Hematopoietic multipotent progenitor cell (in vitro differentiated cells): ENCODE measurements around the gene UBD. TPM values are rescaled to one million over a fixed set of nuclear protein-coding genes. Genes with fewer than 3 reads are reported as not detected.
A peak's percentile ranks its signal among the peaks of the same experiment; 100 is the strongest.

Experiments used
- DNase-seq, 3 donors: peaks; one replicate each; pipeline ENCODE4 v3.0.0-alpha.2; 2011 to 2015; ENCODE audit warnings: low read depth in 2 of 3, low spot score in 2 of 3
- total RNA-seq: library from RNA; depleted of rRNA; stranded (reverse); fragments of >200 nt; gene quantifications from one replicate; pipeline ENCODE4 v1.2.3, GENCODE V29; 2012

The UBD gene
- not detected for total RNA-seq

DNA sequence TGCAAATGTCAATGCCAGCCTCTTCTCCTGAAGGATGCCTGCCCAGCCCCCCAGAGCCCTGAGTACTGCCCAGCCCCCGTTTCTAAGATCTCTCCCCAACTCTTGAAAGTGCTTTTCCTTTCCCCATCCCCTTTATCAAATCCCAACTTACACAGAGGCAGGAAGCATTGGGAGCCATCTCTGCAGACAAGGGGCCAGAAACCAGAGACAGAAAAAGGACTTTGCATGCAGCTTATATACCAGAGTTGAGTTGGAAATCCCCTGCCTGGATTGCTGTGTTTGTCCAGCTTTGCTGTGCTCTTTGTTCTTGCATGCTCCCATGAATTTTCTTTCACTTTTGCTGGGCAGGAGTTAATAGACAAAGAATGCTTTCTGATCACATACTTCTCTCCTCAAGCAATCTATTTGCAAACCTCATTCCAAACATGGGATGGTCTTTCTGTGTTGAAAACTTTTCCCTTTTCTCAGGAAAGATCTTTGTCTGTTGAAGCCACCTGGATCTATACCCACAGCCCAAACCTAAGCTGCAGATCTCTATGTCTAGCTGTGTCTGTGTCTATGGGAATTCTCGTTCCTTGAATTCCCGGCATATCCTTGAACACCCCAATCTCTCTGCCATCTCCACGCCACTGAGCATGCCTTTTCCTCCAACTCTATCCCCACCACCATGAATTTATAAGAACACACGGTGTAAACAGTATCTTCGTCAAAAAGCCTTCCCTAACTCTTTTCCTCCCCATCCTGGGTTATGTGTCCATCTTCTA is at the start of gene UBD:
Gene UBD, minus strand, starts transcription at position 209 of the 764 bp plus-strand sequence. Its CDS starts 31 bp downstream, at position 178.
- no peak for DNase-seq

- DNase-seq, result no peak
These were observed 48.6 kb upstream of the UBD start for GRCh38 chr6:29608131-29608530.

GRCh38 chr6:29603930-29604329 is 44.4 kb upstream of the UBD start:
- DNase-seq, result no peak

DNA sequence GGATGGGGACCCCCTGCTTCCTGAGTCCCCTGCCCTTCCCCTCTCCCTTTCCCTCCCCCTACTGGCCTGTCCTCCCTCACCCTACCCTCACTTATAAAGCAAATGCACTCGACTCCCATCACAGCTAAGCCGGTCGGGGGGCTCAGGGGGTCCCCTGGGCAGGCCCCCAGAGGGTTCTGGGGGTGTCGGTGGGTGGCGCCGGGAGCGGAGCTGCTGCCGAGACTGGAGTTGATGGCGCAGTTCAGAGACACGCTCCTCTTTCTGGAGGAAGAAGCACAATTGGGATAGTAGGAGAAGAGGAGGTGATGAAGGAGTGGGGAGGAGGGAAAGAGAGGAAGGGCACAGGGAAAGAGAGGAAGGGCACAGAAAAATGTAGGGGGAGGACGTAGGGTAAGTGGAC is 43.9 kb upstream of the UBD start:
- no peak for DNase-seq

DNA sequence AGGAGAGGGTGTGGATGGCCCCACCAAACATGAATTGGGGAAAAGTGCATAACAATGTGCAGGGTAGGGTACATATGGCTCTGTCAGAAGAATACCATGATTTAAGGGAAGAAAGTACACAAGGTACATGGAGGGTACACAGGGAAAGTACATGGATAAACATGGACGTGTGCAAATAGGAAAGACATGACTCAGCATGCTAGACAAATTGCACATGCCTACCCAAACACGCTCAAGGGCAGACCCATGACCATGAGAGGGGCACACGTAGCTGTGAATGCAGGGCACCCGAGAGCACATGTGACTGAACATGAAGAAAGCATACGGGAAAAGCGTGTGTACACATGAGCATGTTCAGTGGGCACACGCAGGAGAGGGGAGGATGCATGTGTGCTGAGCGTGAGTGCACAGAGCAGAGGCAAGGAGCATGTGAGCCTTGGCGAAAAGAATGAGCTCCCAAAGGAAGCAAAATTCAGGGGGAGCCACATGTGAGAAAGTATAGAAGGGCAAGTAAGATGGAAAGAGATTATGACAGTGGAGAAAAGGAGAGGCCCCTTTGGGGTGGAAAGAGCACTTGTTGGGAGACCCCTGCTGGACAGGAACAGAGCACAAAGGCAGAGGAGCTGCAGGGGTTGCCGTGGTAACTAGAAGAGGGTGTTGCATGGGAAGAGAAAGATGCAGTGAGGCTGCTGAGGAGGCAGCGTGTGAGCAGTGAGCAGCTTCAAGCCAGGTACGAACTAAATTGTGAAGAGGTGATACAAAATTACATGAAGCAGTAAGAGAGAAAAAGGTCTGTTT is 43.2 kb upstream of the UBD start:
- peak in 2 of 3 donors; percentile 37 to 59 for DNase-seq

- DNase-seq, result no peak
These were observed 38.7 kb upstream of the UBD start for GRCh38 chr6:29598172-29598747.

DNA sequence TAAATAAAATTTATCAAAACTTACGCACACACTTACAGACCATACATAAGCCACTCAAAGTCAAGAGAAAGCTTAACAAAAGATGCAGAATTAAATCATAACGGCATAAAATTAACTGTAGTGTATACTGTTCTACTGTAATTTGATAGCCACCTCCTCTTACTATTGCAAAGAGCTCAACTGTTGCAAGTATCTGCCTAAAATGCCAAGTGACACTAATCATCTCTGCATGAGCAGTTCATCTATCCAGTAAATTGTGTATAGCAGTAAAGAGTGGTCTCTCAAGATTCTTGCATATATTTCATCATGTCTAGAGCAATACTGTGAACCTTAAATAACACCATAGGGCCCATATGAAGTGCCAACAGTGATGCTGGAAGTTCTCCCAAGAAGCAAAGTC is 37.7 kb upstream of the UBD start:
- no peak for DNase-seq

DNA sequence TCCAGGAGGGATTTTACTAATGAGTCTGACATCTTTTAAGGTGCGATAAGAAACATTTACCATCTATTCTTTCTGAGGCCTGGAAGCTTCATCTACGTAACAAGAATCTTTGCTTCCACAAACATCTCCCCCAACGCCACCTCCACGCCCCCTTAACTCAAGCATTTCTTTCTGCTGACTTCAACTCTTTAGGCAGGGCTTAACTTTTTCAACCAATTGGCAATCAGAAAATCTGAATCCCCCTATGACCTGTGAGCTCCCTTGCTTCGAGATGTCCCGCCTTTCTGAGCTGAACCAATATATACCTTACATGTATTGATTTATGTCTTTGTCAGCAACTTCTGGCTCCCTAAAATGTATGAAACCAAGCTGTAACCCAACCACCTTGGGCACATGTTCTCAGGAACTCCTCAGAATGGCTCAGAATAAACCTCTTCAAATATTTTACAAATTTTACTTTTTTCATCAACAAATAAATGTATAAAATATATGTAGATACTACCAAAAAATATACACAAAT is 36.9 kb upstream of the UBD start:
- DNase-seq, result no peak

DNA sequence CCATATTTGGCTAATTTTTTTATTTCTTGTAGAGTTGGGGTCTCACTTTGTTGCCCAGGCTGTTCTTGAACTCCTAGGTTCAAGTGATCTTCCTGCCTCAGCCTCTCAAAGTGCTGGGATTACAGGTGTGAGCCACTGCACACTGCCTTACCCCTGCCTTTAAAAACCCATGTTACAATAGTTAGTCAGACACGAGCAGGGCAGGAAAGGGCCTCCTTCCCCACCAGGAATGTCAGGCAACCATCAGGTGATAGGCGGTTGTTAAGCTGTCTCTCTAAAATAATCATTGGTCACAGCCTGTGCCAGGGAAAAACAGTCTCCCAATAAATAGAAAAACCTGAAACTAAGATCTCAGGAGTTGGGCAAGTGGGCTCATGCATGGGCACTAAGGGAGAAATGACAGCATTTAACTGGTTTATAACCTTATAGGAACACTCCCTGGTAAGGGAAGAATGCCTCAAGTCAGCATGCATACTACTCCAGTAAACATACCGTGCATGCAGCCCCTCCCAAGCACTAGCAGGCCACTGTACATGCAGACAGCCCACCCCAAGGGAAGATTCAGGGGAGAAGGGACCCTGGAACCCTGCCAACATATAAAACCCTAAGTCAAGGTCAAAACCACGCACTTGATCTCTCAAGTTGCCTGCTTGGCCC is 33.8 kb upstream of the UBD start:
- DNase-seq, result no peak

GRCh38 chr6:29591677-29592076 is 32.1 kb upstream of the UBD start:
- DNase-seq, result no peak

DNA sequence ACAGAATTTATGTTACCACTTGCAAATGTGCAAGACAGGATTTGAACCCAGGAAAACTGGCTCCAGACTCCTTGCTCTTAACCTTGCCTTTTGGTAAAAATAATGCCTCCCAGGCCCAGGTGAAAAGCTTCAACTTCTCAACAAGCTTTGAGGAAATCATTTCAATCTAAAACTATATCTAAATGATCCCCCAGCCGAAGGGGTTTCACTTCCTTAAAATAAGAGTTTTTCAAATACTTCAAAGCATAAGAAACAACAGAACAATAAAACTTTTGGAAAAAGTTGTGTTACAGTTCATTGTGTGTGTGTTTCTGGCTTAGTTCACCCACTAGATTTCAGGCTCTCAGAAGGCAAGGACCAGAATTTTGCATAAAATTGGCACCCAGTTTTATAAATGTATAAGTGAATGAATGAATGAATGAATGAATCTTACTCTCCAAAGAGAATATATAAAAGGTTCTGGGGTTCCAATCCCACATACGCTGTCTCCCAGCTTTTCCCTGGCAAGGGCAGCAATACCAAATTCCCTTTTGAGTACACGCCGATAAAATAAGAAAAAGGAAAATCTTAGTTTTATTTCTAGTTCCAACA is 30.8 kb upstream of the UBD start:
- DNase-seq, result no peak

- DNase-seq, result peak; percentile 21 to 74 (median 37)
These were observed 30.0 kb upstream of the UBD start for GRCh38 chr6:29589423-29590048.

DNA sequence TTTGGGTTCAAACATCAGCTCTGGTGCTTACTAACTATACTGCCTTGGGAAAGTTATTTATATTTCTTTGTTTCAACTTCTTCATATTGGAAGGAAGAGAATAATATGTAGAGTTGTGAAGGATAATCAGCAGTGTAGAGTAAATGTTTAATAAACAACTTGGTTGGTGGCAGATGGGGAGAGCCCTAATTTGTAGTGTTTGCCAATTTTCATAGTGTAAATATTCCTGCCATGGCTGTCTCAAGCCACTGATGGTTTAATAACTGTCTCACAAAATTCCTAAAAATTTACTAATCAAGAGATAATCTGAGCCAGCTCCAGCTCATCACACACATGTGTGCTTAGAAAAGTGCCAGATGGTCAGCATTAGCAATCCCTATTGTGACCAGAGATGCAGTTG is 25.3 kb upstream of the UBD start, which contains the start of gene OR2H2:
Gene OR2H2, plus strand, starts transcription at position 301 of the 400 bp plus-strand sequence. CDS start 2,824 bp downstream, outside the sequence.
- no peak for DNase-seq

DNA sequence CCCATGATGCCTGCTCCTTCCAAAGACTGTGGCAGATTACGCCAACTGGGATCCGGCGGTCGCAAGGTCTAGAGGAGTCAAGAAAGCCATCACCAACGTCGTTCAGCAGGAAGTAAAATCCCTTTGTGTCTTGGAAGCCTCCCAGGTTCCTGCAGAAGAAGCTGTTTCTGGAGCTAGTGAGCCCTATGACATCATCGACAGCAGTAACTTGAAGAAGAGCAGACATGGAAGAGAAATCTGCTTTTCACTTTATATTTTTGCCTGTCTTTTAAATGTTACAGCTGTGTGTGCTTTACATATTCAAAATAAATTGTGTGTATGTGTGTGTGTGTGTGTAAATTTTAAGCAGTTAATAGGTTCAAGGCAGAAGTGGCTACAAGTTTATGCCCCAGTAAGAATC is 18.0 kb upstream of the UBD start:
- no peak for DNase-seq

GRCh38 chr6:29576056-29576455 is 16.5 kb upstream of the UBD start:
- no peak for DNase-seq

DNA sequence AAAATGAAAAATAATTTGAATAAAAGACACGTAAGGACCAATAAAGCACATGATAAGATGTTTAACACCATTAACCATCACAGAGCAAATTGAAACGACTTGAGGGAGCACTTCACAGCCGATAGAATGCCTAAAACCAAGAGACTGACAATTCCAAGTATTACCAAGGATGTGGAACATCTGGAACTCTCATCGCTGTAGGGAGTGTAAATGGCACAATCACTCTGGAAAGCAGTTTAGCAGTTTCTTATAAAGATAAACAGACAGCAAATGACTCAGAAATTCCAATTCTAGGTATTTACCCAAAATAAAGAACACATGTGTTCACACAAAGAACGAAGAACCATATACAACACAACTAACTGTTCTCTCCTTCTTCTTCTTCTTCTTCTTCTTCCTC is 8.5 kb upstream of the UBD start:
- DNase-seq, result no peak

- DNase-seq, result no peak
These were observed 8.0 kb upstream of the UBD start for GRCh38 chr6:29567541-29567940.

GRCh38 chr6:29566856-29567255 is 7.3 kb upstream of the UBD start:
- no peak for DNase-seq

DNA sequence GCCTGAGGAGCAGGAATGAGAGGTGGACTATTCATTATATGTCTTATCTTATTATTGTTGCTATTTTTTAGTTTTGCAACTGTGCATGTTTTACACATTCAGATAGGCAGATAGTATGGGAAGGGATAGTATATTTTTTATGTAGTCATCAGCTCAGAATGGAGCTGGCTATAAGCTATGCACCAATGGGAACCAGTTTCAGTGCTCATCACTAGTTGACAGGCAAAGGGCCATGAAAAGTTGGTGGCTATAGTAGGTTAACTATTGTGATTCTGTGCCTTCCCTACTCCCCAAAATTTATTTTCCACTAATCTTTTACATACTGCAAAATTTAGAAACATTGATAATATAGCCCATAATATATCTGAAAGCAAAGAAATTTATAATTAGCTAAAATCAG is 5.3 kb upstream of the UBD start:
- no peak for DNase-seq

DNA sequence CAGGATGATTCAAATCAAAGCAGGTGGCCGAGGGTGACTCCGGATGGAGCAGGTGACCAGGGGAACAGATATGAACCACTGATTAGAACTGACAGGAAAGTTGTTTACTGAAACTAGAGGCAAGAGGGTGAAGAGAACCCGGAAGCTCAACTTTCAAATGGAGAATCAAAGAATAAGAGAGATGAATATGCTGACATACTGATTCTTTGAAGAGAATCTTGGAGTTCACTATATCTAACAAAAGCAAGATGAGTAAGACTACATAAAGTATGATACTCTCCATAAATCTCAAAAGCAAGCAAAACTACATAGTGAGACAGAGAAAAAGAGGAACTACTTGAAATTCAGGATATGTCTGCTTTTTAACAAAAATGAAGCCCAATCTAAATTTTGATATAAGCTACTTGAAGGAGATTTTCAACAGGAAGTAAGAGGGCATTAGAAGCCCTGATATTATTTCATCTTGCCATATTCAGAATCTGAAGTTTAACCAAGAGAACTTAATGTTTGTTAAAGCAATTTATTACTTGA is 4.0 kb upstream of the UBD start:
- DNase-seq, result peak in 2 of 3 donors; percentile 24 to 68
